ENCODE measurements around the gene CLIC6.

DNA sequence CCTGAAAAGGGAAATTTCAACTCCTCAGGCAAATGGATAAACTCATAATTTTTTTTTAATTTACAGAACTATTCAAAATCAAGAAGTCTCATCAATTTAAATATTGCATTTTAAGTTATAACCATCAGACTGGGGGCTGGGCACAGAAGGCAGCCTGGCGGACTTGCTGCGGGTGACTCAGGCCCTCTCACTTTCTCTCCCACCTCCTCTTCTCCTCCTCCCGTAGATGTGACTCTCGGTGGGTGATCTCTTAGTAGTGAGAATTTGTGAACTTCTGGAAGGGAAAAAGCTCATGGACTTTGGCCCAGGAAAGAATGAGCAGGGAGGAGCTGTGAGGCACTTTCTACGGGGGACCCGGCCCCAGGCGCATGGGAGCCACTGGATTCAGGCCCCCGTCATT lies 32.9 kb downstream of the CLIC6 start:
- TF ChIP-seq, protein P1, sequence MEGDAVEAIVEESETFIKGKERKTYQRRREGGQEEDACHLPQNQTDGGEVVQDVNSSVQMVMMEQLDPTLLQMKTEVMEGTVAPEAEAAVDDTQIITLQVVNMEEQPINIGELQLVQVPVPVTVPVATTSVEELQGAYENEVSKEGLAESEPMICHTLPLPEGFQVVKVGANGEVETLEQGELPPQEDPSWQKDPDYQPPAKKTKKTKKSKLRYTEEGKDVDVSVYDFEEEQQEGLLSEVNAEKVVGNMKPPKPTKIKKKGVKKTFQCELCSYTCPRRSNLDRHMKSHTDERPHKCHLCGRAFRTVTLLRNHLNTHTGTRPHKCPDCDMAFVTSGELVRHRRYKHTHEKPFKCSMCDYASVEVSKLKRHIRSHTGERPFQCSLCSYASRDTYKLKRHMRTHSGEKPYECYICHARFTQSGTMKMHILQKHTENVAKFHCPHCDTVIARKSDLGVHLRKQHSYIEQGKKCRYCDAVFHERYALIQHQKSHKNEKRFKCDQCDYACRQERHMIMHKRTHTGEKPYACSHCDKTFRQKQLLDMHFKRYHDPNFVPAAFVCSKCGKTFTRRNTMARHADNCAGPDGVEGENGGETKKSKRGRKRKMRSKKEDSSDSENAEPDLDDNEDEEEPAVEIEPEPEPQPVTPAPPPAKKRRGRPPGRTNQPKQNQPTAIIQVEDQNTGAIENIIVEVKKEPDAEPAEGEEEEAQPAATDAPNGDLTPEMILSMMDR (IDR thresholded peaks at IDR 0.05; ENCODE audit: control extremely low read depth in 1 of 3, insufficient read depth in 1 of 3, low read depth in 1 of 3, low read length in 3 of 3): no peak
- TF ChIP-seq SP1 (IDR thresholded peaks at IDR 0.05; ENCODE audit: low read depth, low read length) (no peak), RAD21 (IDR thresholded peaks at IDR 0.05 in 1 of 2, conservative IDR thresholded peaks at IDR 0.05 in 1 of 2; ENCODE audit: low read depth in 2 of 2, low read length in 2 of 2) (no peak), EZH2 (IDR thresholded peaks at IDR 0.05; ENCODE audit: low read depth, low read length, severe bottlenecking) (no peak), CREB1 (IDR thresholded peaks at IDR 0.05) (no peak), GABPA (IDR thresholded peaks at IDR 0.05; ENCODE audit: borderline replicate concordance, insufficient read depth, low read length) (no peak), EGR1 (IDR thresholded peaks at IDR 0.05; ENCODE audit: borderline replicate concordance, low read depth, low read length) (no peak), POLR2AphosphoS5 (IDR thresholded peaks at IDR 0.05; ENCODE audit: low read depth, low read length) (no peak), BRCA1 (IDR thresholded peaks at IDR 0.05; ENCODE audit: low read depth, low read length) (no peak)
- TF ChIP-seq, protein P2, sequence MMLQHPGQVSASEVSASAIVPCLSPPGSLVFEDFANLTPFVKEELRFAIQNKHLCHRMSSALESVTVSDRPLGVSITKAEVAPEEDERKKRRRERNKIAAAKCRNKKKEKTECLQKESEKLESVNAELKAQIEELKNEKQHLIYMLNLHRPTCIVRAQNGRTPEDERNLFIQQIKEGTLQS (IDR thresholded peaks at IDR 0.05; ENCODE audit: insufficient read depth, low read depth, low read length): no peak
- TF ChIP-seq, protein P3, sequence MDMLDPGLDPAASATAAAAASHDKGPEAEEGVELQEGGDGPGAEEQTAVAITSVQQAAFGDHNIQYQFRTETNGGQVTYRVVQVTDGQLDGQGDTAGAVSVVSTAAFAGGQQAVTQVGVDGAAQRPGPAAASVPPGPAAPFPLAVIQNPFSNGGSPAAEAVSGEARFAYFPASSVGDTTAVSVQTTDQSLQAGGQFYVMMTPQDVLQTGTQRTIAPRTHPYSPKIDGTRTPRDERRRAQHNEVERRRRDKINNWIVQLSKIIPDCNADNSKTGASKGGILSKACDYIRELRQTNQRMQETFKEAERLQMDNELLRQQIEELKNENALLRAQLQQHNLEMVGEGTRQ (IDR thresholded peaks at IDR 0.05; ENCODE audit: low read length): no peak
